Right atrium auricular region (tissue), 2 donors: Measurements from ENCODE around the gene CYP27A1. TPM values are rescaled to one million over a fixed set of nuclear protein-coding genes. Genes with fewer than 3 reads are reported as not detected.

ENCODE experiments used
- DNase-seq: peaks from one replicate; pipeline ENCODE4 v3.0.0-alpha.2; 2019; ENCODE audit warnings: low spot score
- H3K27ac ChIP-seq, 2 donors: fragments of 200-600 bp; sonication (generic); 1 replicate in 1 of 2; 2 replicates in 1 of 2; pipeline ENCODE4 v1.5.1; 2016 to 2019
- H3K27me3 ChIP-seq, 2 donors: fragments of 200-600 bp; sonication (generic); one replicate each; pipeline versions ENCODE4 v1.5.1 to v1.6.0; 2017 to 2019
- H3K36me3 ChIP-seq: fragments of 200-600 bp; sonication (generic); one replicate; pipeline ENCODE4 v1.5.1; 2016
- H3K4me1 ChIP-seq, 2 donors: fragments of 200-600 bp; sonication (generic); one replicate each; pipeline versions ENCODE4 v1.5.1 to v1.6.0; 2017 to 2019
- H3K4me3 ChIP-seq, 2 donors: fragments of 200-600 bp; sonication (generic); 1 replicate in 1 of 2; 2 replicates in 1 of 2; pipeline ENCODE4 v1.5.1; 2017 to 2019; ENCODE audit warnings: mild to moderate bottlenecking in 1 of 2, moderate library complexity in 1 of 2
- H3K9me3 ChIP-seq, 2 donors: fragments of 200-600 bp; sonication (generic); one replicate each; pipeline ENCODE4 v1.5.1; 2019
- microRNA-seq, 2 donors: library from miRNA; unstranded; fragments of <30 nt; microRNA quantifications; one replicate each; pipeline ENCODE4, GENCODE V29; 2016 to 2017; ENCODE audit warnings: borderline number of aligned reads in 2 of 2, borderline replicate concordance in 1 of 2
- total RNA-seq, 2 donors: library from RNA; depleted of rRNA; stranded (reverse); fragments of >200 nt; gene quantifications; one replicate each; pipeline ENCODE4 v1.1.0, GENCODE V29; 2016
- TF ChIP-seq, protein P1 (sequence below), 2 donors: fragments of 200-600 bp; sonication (generic); IDR thresholded peaks; one replicate each; pipeline ENCODE4 v1.5.1; 2019; ENCODE audit warnings: antibody characterized with exemption in 2 of 2

The CYP27A1 gene
- total RNA-seq, 2 donors from 2014 or later, result 17.2 to 23.4 TPM

DNA sequence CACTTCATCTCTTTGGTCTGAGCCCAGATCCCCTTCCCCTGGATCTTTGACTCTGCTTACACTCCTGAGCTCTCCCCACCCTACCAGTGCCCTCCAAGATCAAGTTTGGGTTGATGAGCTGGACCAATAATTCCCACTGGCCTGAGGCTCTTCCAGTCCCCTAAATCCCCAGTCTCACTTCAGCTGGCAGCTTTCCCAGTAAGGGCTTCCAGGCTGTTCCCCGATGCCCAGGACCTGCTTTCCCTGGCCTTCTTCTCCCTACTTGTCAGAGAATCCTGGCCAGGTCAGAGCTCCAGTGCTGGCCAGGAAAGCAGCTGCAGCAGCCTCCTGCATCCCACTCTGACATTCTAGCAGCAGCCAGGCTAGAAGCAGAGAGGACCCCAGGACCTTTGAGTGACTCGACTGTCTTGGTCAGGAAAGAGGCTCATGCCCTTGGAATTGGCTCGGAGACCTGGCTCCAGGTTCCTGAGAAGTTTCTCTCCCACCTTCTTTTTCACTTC, 81.1 kb downstream of the CYP27A1 start:
- TF ChIP-seq, protein P1, sequence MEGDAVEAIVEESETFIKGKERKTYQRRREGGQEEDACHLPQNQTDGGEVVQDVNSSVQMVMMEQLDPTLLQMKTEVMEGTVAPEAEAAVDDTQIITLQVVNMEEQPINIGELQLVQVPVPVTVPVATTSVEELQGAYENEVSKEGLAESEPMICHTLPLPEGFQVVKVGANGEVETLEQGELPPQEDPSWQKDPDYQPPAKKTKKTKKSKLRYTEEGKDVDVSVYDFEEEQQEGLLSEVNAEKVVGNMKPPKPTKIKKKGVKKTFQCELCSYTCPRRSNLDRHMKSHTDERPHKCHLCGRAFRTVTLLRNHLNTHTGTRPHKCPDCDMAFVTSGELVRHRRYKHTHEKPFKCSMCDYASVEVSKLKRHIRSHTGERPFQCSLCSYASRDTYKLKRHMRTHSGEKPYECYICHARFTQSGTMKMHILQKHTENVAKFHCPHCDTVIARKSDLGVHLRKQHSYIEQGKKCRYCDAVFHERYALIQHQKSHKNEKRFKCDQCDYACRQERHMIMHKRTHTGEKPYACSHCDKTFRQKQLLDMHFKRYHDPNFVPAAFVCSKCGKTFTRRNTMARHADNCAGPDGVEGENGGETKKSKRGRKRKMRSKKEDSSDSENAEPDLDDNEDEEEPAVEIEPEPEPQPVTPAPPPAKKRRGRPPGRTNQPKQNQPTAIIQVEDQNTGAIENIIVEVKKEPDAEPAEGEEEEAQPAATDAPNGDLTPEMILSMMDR (IDR thresholded peaks at IDR 0.05), result no peak
- Histone ChIP-seq H3K27me3 (peaks cover 9 to 12% of the 10 kb centered on the region in 2 donors), H3K4me1 (peaks cover 0 to 21% of the 10 kb centered on the region in 2 donors), H3K4me3 (no peak overlapping the region), H3K27ac (no peak overlapping the region), H3K9me3 (no peaks in the 10 kb centered on the region), H3K36me3 (no peaks in the 10 kb centered on the region)
- DNase-seq, result no peak

Small RNAs within 50 kb of the gene (microRNA-seq; reads per million reads assigned to microRNA genes)
- 0 reads per million in 2 donors for gene MIR9500

Other genes starting within 250 kb of the CYP27A1 start
- 1 to 10 TPM; 5.2 to 5.3 TPM for gene USP37, start 213.8 kb upstream of the CYP27A1 start, total RNA-seq
- 10 to 100 TPM; 20.3 to 26.2 TPM for gene CNOT9, start 213.3 kb upstream of the CYP27A1 start, total RNA-seq
- gene PLCD4, start 174.2 kb upstream of the CYP27A1 start, total RNA-seq, result under 1 TPM; 0.51 to 0.70 TPM
- 10 to 100 TPM; 13.6 to 17.9 TPM for gene ZNF142, start 122.5 kb upstream of the CYP27A1 start, total RNA-seq
- gene BCS1L, start 122.5 kb upstream of the CYP27A1 start, total RNA-seq, result 10 to 100 TPM; 16.8 to 21.2 TPM
- 10 to 100 TPM; 13.9 to 18.2 TPM for gene RNF25, start 110.1 kb upstream of the CYP27A1 start, total RNA-seq
- gene STK36, start 110.1 kb upstream of the CYP27A1 start, total RNA-seq, result 1 to 10 TPM; 6.0 to 8.5 TPM
- gene TTLL4, start 71.3 kb upstream of the CYP27A1 start, total RNA-seq, result 1 to 10 TPM; 8.2 to 9.9 TPM
- gene PRKAG3, start 49.7 kb downstream of the CYP27A1 start, total RNA-seq, result under 1 TPM in 1 of 2 donors, not detected in 1; 0.19 TPM
- gene WNT6, start 77.7 kb downstream of the CYP27A1 start, total RNA-seq, result 1 to 10 TPM; 1.8 to 2.4 TPM
- gene WNT10A, start 98.7 kb downstream of the CYP27A1 start, total RNA-seq, result 1 to 10 TPM in 1 of 2 donors, under 1 TPM in 1; 0.90 to 1.2 TPM
- not detected for gene CDK5R2, start 177.5 kb downstream of the CYP27A1 start, total RNA-seq
- not detected for gene FEV, start 203.0 kb downstream of the CYP27A1 start, total RNA-seq
- not detected for gene CRYBA2, start 211.3 kb downstream of the CYP27A1 start, total RNA-seq